Stimulated activated naive CD8-positive, alpha-beta T cell treated with anti-CD3 and anti-CD28 coated beads, Interleukin-15, Interleukin-2, amounts not matched to agents 100 ng/mL and 50 ng/mL, for 24 hours (primary cell): ENCODE results near the gene DDR2.

Experiments
- H3K27ac Mint-ChIP-seq: one replicate; pipeline ENCODE4 v1.8.0; 2021; ENCODE audit warnings: mild to moderate bottlenecking, mixed read lengths
- H3K27me3 Mint-ChIP-seq: one replicate; pipeline ENCODE4 v1.8.0; 2021; ENCODE audit warnings: mixed read lengths
- H3K36me3 Mint-ChIP-seq: one replicate; pipeline ENCODE4 v1.8.0; 2021; ENCODE audit warnings: low read depth, mixed read lengths
- H3K4me1 Mint-ChIP-seq: one replicate; pipeline ENCODE4 v1.8.0; 2021; ENCODE audit warnings: low read depth, mixed read lengths
- H3K4me3 Mint-ChIP-seq: one replicate; pipeline ENCODE4 v1.8.0; 2021; ENCODE audit warnings: mild to moderate bottlenecking, mixed read lengths
- H3K9me3 Mint-ChIP-seq: one replicate; pipeline ENCODE4 v1.8.0; 2021; ENCODE audit warnings: mixed read lengths

DDR2 gene

DNA sequence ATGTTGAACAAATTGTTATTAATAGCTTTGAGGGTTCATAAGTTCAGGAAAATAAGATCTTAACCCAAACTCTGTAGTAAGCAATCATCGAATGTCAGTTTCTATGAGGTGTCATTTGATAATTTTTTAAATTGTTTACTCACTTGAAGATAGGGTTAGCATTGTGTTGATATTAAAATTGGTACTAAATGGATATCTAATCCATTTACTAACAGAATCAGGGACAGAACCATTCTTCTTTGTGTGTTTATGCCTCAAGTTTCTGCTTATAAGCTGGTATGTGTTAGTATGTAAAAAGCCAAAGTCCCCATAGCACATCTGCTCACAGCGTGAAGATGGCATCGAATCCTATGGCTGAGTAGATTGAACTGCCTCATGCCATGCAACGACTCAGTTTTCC is 13.4 kb downstream of the DDR2 start:
- Mint-ChIP-seq H3K4me3 (no peak overlapping the region), H3K27me3 (peaks cover 14% of the 10 kb centered on the region), H3K36me3 (no peaks in the 10 kb centered on the region), H3K4me1 (no peaks in the 10 kb centered on the region), H3K9me3 (no peaks in the 10 kb centered on the region), H3K27ac (no peak overlapping the region)

DNA sequence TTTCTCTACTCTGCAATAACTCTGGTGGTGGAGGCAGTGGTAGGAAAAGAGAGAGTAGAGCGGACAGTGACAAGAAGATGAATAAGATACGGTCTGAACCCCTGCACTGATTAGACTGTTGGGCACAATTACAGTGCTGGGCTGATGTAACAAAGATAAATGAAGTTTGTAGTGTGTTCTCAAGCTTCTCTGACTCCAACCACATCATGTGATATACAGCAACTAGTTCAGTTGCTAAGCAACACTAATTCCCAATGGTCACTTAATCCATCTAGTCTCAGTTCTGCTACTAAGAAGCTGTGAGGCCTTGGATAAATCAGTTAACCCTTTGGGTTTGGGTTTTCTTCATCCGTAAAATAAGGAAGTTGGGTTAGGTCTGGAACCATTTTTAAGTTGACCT is 17.3 kb downstream of the DDR2 start:
- no peak overlapping the region for H3K27ac Mint-ChIP-seq
- H3K4me3 Mint-ChIP-seq, result no peak overlapping the region
- H3K9me3 Mint-ChIP-seq, result no peaks in the 10 kb centered on the region
- no peaks in the 10 kb centered on the region for H3K36me3 Mint-ChIP-seq
- H3K27me3 Mint-ChIP-seq, result peaks cover 13% of the 10 kb centered on the region
- H3K4me1 Mint-ChIP-seq, result no peaks in the 10 kb centered on the region

DNA sequence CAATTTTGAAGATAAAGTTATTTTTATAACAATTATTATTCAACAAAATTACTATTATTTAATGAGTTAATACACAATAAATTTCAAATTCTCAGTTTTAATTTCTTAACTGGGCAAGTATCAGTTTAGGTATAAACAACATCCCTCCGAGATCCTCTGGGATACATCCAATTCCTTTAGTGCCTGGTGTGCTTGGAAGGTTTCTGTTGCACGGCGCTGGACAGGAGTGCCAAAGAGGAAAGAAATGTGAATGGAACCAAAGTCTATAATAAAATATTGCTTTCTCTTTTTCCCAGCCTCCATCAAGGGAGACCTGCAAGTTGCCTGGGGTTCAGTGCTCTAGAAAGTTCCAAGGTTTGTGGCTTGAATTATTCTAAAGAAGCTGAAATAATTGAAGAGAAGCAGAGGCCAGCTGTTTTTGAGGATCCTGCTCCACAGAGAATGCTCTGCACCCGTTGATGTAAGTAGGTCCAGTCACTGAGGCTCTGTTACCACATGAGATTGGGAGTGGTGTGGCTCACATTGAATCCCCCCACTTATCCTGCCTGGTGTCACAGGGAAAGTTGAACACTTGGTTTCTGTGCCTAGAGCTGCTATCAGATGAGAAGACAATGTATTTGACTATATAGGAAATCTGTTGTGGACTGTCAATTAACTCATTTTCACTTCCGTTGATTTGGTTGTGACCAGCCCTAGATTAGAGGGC is 22.8 kb downstream of the DDR2 start:
- no peaks in the 10 kb centered on the region for H3K9me3 Mint-ChIP-seq
- H3K36me3 Mint-ChIP-seq, result no peaks in the 10 kb centered on the region
- no peak overlapping the region for H3K27ac Mint-ChIP-seq
- no peaks in the 10 kb centered on the region for H3K4me1 Mint-ChIP-seq
- H3K4me3 Mint-ChIP-seq, result no peak overlapping the region
- peaks cover 8% of the 10 kb centered on the region for H3K27me3 Mint-ChIP-seq

DNA sequence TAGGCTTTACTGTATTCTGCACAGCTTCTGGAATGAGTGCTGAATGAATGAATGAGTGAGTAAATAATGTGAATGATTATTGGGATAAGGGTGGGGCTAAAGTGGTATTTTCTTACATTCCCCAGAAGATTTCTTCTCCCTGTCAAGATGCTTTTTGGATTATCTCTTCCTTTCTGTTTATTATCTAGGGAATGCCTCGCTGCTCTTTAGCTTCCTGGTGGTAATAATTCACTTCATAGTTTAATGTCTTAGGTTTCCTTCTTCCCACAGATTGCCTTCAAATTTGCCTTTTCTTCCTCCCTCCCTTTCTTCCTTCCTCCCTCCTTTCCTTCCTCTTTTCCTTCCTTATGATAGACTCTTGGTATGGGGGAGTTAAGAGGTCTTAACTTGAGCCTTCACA is 24.0 kb downstream of the DDR2 start:
- Mint-ChIP-seq H3K9me3 (no peaks in the 10 kb centered on the region), H3K27me3 (peaks cover 4% of the 10 kb centered on the region), H3K27ac (no peak overlapping the region), H3K4me1 (no peaks in the 10 kb centered on the region), H3K36me3 (no peaks in the 10 kb centered on the region), H3K4me3 (no peak overlapping the region)

DNA sequence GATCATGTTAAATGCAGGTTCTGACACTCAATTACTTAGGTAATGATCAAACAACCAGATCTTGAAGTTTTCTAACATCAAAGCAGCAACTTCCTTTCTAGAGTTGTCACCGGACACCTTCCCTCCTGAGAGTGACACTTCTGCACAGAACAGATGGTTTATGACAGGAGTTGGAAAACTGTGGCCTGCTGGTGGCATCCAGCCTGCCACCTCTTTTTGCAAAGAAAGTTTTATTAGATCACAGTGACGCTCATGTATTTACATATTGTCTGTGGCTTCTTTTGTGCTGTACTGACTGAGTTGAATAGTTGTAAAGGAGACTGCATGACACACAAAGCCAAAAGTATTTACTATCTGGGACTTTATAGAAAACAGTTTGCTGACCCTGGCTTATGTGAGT is 28.3 kb downstream of the DDR2 start:
- Mint-ChIP-seq H3K27me3 (peaks cover 12% of the 10 kb centered on the region), H3K27ac (no peak overlapping the region), H3K36me3 (no peaks in the 10 kb centered on the region), H3K9me3 (no peaks in the 10 kb centered on the region), H3K4me1 (no peaks in the 10 kb centered on the region), H3K4me3 (no peak overlapping the region)

DNA sequence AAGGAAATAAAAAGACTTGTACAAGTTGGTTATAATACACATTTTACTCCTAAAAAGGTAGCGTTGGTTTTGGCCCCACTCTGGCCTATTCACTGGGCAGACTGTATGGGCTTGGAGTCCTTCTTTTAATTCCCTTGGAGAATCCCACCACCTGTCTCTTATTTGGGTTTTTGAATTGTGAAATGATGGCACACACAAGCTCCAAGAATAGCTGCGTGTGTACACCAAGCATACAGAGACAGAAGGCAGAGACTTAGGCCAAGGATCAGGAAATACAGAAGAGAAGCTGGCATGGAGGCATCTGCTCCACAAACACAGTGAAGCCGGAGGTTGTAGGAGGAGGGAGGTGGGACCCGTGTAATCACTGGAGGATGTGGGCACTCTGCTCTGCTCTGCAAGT is 29.1 kb downstream of the DDR2 start:
- Mint-ChIP-seq H3K9me3 (no peaks in the 10 kb centered on the region), H3K27ac (no peak overlapping the region), H3K4me1 (no peaks in the 10 kb centered on the region), H3K27me3 (peaks cover 16% of the 10 kb centered on the region), H3K4me3 (no peak overlapping the region), H3K36me3 (no peaks in the 10 kb centered on the region)

DNA sequence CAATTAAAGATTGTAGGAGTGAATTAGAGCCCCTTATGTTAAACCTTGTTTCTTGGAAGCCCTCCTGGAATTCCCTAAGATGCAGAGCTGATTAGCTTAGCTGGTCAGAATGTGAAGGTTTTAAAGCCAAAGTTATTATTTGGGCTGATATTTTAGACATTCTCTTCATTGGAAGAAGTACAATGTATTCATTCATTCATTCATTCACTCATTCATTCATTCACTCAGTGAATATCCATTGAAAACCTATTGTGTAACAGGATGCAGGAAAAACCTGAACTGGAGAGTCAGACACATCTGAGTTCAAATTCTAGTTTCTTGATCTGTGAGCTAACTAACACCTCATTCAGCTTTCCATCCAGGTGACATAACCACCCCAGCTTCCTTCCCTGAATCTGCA is 29.7 kb downstream of the DDR2 start:
- H3K36me3 Mint-ChIP-seq, result no peaks in the 10 kb centered on the region
- H3K27ac Mint-ChIP-seq, result no peak overlapping the region
- H3K9me3 Mint-ChIP-seq, result no peaks in the 10 kb centered on the region
- no peaks in the 10 kb centered on the region for H3K4me1 Mint-ChIP-seq
- no peak overlapping the region for H3K4me3 Mint-ChIP-seq
- H3K27me3 Mint-ChIP-seq, result peaks cover 16% of the 10 kb centered on the region

DNA sequence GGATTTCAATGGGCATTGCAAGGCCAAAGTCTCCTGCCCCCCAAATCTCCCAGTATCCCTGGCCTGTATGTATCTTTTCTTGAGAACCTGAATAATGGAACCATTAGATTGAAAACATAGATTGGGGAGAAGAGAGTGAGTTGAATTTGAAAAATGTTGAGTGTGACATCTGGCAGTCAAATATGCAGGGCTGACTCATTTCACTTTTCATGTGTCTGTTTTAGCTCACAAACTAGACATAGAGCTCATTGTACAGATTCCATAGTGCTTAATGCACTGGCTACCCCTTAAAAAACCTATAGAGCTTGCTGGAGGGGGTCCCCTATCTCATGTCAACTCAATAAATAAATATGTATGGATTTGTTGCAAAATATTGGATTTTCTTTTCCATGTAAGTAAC is 30.8 kb downstream of the DDR2 start:
- peaks cover 16% of the 10 kb centered on the region for H3K27me3 Mint-ChIP-seq
- H3K4me3 Mint-ChIP-seq, result no peak overlapping the region
- no peaks in the 10 kb centered on the region for H3K4me1 Mint-ChIP-seq
- no peaks in the 10 kb centered on the region for H3K36me3 Mint-ChIP-seq
- no peak overlapping the region for H3K27ac Mint-ChIP-seq
- H3K9me3 Mint-ChIP-seq, result no peaks in the 10 kb centered on the region

DNA sequence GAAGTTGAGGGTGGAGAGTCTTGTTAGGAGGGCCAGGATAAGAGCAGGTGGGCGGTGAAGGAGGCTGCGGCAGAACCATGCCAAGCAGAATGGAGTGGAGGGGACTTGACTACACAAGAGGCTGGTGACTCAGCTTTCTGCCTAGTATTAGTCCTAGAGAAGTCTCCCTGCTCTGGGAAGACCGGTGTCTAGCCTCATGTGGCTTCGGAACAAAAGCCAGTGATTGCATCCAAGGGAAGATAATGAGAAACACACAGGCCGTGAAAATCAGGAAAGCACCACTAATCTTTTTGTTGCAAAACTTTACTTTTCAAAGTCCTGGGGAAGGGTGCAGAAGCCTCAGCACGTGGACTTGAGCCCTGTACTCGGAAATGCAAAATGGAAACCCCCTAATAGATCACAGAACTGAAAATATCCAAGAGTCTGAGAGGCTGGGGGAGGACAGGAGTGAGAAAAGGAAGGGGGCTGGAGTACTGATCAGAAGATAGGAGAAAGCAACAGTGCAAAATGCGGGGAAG is 31.4 kb downstream of the DDR2 start:
- Mint-ChIP-seq H3K4me1 (no peaks in the 10 kb centered on the region), H3K27me3 (peaks cover 16% of the 10 kb centered on the region), H3K36me3 (no peaks in the 10 kb centered on the region), H3K9me3 (no peaks in the 10 kb centered on the region), H3K27ac (no peak overlapping the region), H3K4me3 (no peak overlapping the region)

DNA sequence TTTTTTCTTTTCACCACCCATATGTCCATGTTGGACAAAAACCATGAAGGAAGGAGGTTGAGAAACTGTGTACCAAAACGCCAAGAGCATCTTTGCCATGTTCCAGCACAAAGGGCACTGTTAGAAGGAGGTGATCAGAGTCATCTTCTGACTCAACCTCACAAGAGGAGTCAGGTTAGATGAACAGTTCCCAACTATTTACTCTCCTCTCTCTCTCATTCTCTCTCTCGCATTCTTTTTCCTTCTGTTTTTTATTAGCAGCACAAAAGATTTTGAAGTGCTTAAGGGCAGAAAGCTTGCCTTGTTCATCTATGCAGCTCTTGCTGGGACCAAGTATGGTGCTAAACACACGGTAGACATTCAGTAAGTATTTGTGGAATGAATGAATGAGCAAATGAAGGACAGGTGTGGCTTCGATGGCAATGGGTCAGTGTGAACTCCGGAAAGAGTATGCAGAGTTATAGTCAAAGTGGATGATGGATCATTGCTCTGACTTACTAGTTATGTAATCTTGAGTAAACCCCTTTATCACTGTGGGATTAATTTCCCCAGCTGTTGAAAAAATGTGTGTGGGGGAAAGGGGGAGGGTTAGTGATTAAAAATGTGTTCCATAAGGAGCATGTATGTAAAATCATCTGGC is 33.9 kb downstream of the DDR2 start:
- Mint-ChIP-seq H3K4me1 (no peaks in the 10 kb centered on the region), H3K36me3 (no peaks in the 10 kb centered on the region), H3K4me3 (no peak overlapping the region), H3K27ac (no peak overlapping the region), H3K9me3 (no peaks in the 10 kb centered on the region), H3K27me3 (peaks cover 13% of the 10 kb centered on the region)

DNA sequence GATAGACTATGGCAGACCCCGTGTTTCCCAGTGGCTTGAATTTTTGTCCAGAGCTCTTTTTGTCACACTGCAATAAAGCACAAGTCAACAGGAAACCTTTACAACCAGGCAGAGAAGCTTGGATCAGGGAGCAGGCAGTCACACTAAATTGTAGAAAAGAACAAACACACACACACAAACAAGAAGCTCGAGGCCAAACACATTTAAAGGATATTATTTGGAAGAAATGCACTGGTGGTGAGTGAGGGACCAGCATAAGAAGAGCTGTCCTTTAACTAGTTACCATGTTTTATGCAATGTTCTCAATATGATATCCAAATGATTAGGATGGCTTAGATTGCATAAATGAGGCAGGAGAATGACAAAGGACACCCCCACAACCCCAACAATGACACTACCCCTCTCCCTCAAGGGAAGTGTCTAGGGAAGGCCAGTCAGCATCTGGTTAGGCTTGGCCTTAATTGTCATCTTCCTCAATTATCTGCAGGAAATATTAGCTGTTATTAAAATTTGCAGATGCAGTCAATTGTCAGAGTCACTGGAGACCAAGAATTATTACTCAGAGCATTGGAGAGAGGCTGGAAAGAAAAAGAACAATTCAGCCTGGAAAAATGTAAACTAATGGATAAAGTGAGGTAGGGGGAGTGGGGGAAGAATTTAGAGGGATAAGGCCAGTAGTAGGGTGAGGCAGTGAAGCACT is 35.3 kb downstream of the DDR2 start:
- no peak overlapping the region for H3K4me3 Mint-ChIP-seq
- no peaks in the 10 kb centered on the region for H3K9me3 Mint-ChIP-seq
- no peak overlapping the region for H3K27ac Mint-ChIP-seq
- no peaks in the 10 kb centered on the region for H3K4me1 Mint-ChIP-seq
- no peaks in the 10 kb centered on the region for H3K36me3 Mint-ChIP-seq
- peaks cover 13% of the 10 kb centered on the region for H3K27me3 Mint-ChIP-seq

DNA sequence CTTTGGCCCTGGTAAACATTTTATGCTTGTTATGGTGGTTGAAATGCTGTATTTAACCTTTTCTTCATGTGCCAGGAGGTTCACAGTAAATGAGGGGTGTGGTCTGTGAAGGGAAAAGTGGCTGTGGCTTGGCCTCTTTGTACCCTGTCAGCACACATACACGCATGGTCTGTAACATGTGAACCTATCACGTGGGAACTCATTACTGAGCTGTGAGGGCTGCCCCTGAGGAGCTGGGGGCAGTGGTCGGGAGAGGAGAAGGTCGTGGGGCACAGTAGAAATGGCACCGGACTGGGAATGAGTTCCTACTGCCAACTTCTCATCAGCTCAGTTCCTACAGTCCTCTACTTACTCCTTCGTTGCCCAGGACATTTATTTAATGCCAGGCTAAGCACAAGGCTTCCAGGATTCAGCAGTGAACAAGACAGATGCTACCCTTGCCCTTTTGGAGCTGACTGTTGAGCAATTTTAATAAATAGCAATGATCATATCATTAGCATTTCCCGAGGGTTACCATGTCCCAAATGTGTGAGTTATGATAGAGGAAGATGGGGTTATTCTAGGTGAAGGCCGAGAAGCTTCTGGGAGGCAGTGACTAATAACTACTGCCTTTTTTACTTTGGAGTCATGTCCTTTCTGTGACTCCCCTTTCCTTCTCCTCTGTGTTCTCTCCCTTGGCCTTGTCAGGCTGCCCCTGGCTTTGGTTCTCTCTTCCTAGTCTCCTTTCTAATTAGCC is 38.8 kb downstream of the DDR2 start:
- Mint-ChIP-seq H3K4me3 (no peak overlapping the region), H3K27ac (no peak overlapping the region), H3K9me3 (no peaks in the 10 kb centered on the region), H3K27me3 (no peaks in the 10 kb centered on the region), H3K36me3 (no peaks in the 10 kb centered on the region), H3K4me1 (no peaks in the 10 kb centered on the region)

DNA sequence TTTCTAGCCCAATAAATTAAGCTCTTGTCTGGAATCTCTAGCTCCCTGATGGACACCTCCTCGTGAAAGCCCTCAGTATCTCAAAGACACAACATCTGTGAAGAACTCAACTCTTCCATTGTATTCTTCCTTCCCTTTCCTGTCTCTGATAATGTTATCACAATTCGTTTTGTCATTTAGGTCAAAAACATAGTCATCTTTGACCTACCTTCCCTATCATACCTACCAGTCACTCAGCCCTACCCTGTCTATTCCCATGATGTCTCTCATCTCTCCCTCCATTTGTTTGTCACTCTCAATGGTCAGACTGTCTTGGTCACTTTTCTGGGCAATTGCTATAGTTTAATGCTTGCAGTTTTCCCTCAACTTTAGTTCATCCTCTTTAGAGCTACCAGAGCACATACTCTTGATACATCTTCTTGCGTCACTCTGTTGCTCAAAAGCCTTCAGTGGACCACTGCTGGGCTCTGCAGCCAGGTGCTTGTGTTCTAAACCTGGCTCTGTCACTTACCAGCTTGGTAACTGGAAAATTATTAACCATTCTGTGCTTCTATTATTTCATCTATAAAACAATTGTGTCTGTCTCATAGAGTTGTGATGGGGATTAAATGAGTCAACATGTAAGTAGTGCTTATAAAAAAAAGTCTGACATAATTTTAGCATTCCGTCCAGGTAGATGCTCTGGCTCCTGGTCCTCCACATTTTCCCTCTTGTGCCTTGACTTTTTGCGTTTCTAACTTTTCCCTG is 39.6 kb downstream of the DDR2 start:
- Mint-ChIP-seq H3K9me3 (no peaks in the 10 kb centered on the region), H3K27me3 (no peaks in the 10 kb centered on the region), H3K4me3 (no peak overlapping the region), H3K4me1 (no peaks in the 10 kb centered on the region), H3K36me3 (no peaks in the 10 kb centered on the region), H3K27ac (no peak overlapping the region)

DNA sequence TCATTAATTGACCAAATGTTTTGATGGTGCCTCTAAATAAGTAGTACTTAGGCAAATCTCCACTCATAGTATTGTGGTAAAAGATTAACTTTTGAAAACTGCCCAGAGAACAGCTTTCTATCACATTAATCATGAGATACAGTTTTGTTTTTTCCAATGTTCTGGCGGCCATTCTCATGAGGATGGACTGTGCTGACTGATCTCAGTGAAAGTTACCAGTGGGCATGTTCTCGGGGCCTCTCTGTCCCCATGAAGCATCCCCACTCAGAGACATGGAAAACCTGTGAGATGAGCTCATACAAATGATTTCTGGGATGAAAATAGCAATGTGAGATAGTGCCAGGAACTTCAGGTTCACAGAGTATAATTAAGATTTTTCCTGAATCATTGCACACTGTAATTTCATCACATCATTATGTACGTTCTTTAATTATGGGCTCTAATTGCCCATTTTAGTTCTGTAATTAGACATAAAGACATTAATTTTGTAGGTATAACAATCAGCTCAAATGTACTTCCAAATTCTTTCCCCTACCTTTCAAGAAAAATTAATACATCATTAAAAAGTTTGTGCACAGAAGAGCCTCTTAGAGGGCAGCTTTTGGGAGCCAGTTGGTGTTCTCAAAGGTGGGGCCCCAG is 40.5 kb downstream of the DDR2 start:
- H3K36me3 Mint-ChIP-seq, result no peaks in the 10 kb centered on the region
- no peak overlapping the region for H3K27ac Mint-ChIP-seq
- H3K4me1 Mint-ChIP-seq, result no peaks in the 10 kb centered on the region
- H3K4me3 Mint-ChIP-seq, result no peak overlapping the region
- H3K27me3 Mint-ChIP-seq, result no peaks in the 10 kb centered on the region
- no peaks in the 10 kb centered on the region for H3K9me3 Mint-ChIP-seq
